K562 (cell line): ENCODE data around the gene DPP10. TPM values are rescaled to one million over a fixed set of nuclear protein-coding genes. Genes with fewer than 3 reads are reported as not detected.

Source experiments
- CEBPG ChIP-seq, 3 experiments: fragments of 200-800 bp in 1 of 3; sonication (Bioruptor generic) in 1 of 3; sonication (generic) in 1 of 3; formaldehyde crosslinking in 1 of 3; IDR thresholded peaks in 2 of 3; conservative IDR thresholded peaks in 1 of 3; 2 replicates each; pipeline versions ENCODE4 v1.6.1 to v1.8.0; 2016 to 2022; ENCODE audit warnings: missing compliant biosample characterization in 2 of 3, missing genetic modification characterization in 2 of 3, mild to moderate bottlenecking in 1 of 3, missing genetic modification reagents in 1 of 3
- CREBBP ChIP-seq: IDR thresholded peaks from one replicate; pipeline ENCODE4 v1.6.1; 2012; ENCODE audit warnings: low read depth, mild to moderate bottlenecking, control low read depth, inconsistent platforms, low read length
- DPF2 ChIP-seq: fragments of 450-650 bp; IDR thresholded peaks from 2 replicates; pipeline ENCODE4 v1.6.1; 2016
- HDAC8 ChIP-seq: fragments of 450-650 bp; IDR thresholded peaks from 2 replicates; pipeline ENCODE4 v1.6.1; 2016; ENCODE audit warnings: mild to moderate bottlenecking, missing genetic modification characterization, moderate library complexity, missing compliant biosample characterization
- RERE ChIP-seq: sonication (generic); formaldehyde crosslinking; IDR thresholded peaks from 2 replicates; pipeline ENCODE4 v1.8.0; 2023; ENCODE audit warnings: missing genetic modification reagents, mild to moderate bottlenecking, borderline replicate concordance
- ZC3H11A ChIP-seq: IDR thresholded peaks from 2 replicates; pipeline ENCODE4 v1.6.1; 2012; ENCODE audit warnings: low read depth, low read length, improper control_type of control experiment
- ZNF232 ChIP-seq: sonication (generic); formaldehyde crosslinking; IDR thresholded peaks from 2 replicates; pipeline ENCODE4 v1.8.0; 2022; ENCODE audit warnings: mild to moderate bottlenecking, missing genetic modification reagents
- ZNF280A ChIP-seq: fragments of 450-650 bp; IDR thresholded peaks from 2 replicates; pipeline ENCODE4 v1.6.1; 2018; ENCODE audit warnings: mild to moderate bottlenecking, low read depth; ENCODE audit not compliant: partially characterized antibody
- ZNF584 ChIP-seq: fragments of 200-800 bp; sonication (Bioruptor generic); IDR thresholded peaks from 2 replicates; pipeline ENCODE4 v1.6.1; 2016; ENCODE audit warnings: low read depth, mild to moderate bottlenecking, missing genetic modification characterization, missing compliant biosample characterization
- polyA plus RNA-seq, 8 experiments: library from polyadenylated mRNA; depleted of rRNA in 4 of 8; stranded (reverse) in 5 of 8; unstranded in 3 of 8; fragments of >200 nt; fragmentation: Nextera tagmentation in 2 of 8; fragmentation: Illumina TruSeq in 1 of 8; extraction: Ambion mirVana in 2 of 8; extraction: Trizol in 1 of 8; gene quantifications; 2 replicates each; pipeline versions ENCODE4 v1.2.1 to v1.2.3, GENCODE V29; 2011 to 2014; ENCODE audit warnings: inconsistent platforms in 1 of 8, missing spikeins in 1 of 8
- total RNA-seq, 7 experiments: library from RNA; depleted of rRNA in 6 of 7; stranded (reverse); fragments of >200 nt in 6 of 7; fragmentation: Illumina TruSeq in 2 of 7; extraction: Trizol in 2 of 7; gene quantifications; 2 replicates each; pipeline versions ENCODE4 v1.2.1 to v1.2.3, GENCODE V29; 2011 to 2021; ENCODE audit warnings: low replicate concordance in 1 of 7

Gene DPP10
- total and polyA plus RNA-seq, 9 of the 15 experiments (the other 6 are each of a cell fraction or from before 2014, with no cell fraction given): not detected

DNA sequence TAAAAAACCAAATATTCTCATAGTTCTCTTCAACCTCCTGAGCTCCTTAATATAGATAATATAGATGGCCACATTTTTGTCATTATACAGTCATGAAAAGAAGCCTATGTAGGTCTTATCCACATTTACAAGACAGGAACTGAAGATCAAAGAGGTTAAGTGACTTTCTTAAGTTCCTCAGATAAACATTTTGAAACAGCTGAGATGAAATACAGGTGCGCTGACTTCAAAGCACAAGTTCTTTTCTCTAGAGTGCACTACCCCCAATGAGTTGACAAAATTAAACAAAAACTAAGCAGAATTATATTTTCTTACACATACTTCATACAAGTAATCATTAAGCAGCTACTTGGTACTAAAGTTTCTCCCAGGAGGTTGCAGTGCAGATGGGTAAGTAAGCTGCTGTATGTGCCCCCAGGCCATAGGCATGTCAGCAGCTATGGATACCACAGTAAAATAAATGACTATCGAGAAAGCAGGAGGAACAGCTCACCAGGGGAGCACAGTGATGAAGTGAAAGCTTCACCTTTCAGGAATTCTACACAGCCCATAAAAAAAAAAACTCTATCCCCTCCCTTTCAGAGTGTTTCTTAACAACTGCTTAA lies 199.8 kb downstream of the DPP10 start (continued):
- no peak for TF ChIP-seq RERE (CRISPR knock-in tag)
- no peak for TF ChIP-seq ZNF584 (CRISPR knock-in tag)
- no peak for TF ChIP-seq ZNF280A
- TF ChIP-seq ZC3H11A: no peak
- no peak for TF ChIP-seq CREBBP
- TF ChIP-seq ZNF232: no peak
- TF ChIP-seq DPF2: no peak
- TF ChIP-seq HDAC8 (tag): no peak
- no peak for TF ChIP-seq CEBPG (CRISPR knock-in tag; IDR thresholded peaks at IDR 0.05)
- no peak for TF ChIP-seq CEBPG (tag; conservative IDR thresholded peaks at IDR 0.05 in 1 of 2, IDR thresholded peaks at IDR 0.05 in 1 of 2)
